GM23248 (cell line): ENCODE measurements around the gene CHST11. TPM values are rescaled to one million over a fixed set of nuclear protein-coding genes. Genes with fewer than 3 reads are reported as not detected.

Experiments used
- DNase-seq: peaks from one replicate; pipeline ENCODE4 v3.0.0-alpha.2; 2015
- H2AFZ ChIP-seq: fragments of 200-600 bp; sonication (generic); 2 replicates; pipeline ENCODE4 v1.6.1; 2016; ENCODE audit warnings: antibody characterized with exemption
- H3F3A ChIP-seq: fragments of 200-600 bp; sonication (generic); 2 replicates; pipeline ENCODE4 v1.6.1; 2016; ENCODE audit warnings: mild to moderate bottlenecking, antibody characterized with exemption, mixed run types; ENCODE audit not compliant: insufficient read depth
- H3K27ac ChIP-seq: fragments of 200-600 bp; sonication (generic); 2 replicates; pipeline ENCODE4 v1.5.1; 2016; ENCODE audit warnings: mild to moderate bottlenecking
- H3K27me3 ChIP-seq: fragments of 200-600 bp; sonication (generic); replicated peaks from 2 replicates; pipeline ENCODE4 v1.6.1; 2016; ENCODE audit warnings: mild to moderate bottlenecking; ENCODE audit not compliant: insufficient read depth
- H3K36me3 ChIP-seq: fragments of 200-600 bp; sonication (generic); 2 replicates; pipeline ENCODE4 v1.6.1; 2016; ENCODE audit warnings: low read depth, mild to moderate bottlenecking
- H3K4me1 ChIP-seq: fragments of 200-600 bp; sonication (generic); 2 replicates; pipeline ENCODE4 v1.6.1; 2016; ENCODE audit warnings: mild to moderate bottlenecking; ENCODE audit not compliant: insufficient read depth
- H3K4me2 ChIP-seq: fragments of 200-600 bp; sonication (generic); one replicate; pipeline ENCODE4 v1.6.1; 2016; ENCODE audit warnings: mild to moderate bottlenecking; ENCODE audit not compliant: unreplicated experiment
- H3K4me3 ChIP-seq: fragments of 200-600 bp; sonication (generic); 2 replicates; pipeline ENCODE4 v1.5.1; 2016; ENCODE audit warnings: mild to moderate bottlenecking
- H3K79me2 ChIP-seq: fragments of 200-600 bp; sonication (generic); 2 replicates; pipeline ENCODE4 v1.6.1; 2016; ENCODE audit warnings: mild to moderate bottlenecking; ENCODE audit not compliant: insufficient read depth
- H3K9ac ChIP-seq: fragments of 200-600 bp; sonication (generic); 2 replicates; pipeline ENCODE4 v1.6.1; 2016; ENCODE audit warnings: mild to moderate bottlenecking
- H3K9me2 ChIP-seq: fragments of 200-600 bp; sonication (generic); 2 replicates; pipeline ENCODE4 v1.6.1; 2016; ENCODE audit warnings: mixed run types, mild to moderate bottlenecking, moderate library complexity; ENCODE audit not compliant: insufficient read depth
- H3K9me3 ChIP-seq: fragments of 200-600 bp; sonication (generic); one replicate; pipeline ENCODE4 v1.6.1; 2017; ENCODE audit warnings: low read depth
- H4K20me1 ChIP-seq: fragments of 200-600 bp; sonication (generic); 2 replicates; pipeline ENCODE4 v1.6.0; 2016; ENCODE audit not compliant: insufficient read depth
- EZH2 ChIP-seq: fragments of 200-600 bp; sonication (generic); IDR thresholded peaks from 2 replicates; pipeline ENCODE4 v1.6.1; 2018; ENCODE audit warnings: antibody characterized with exemption, mild to moderate bottlenecking; ENCODE audit not compliant: insufficient read depth, poor library complexity, severe bottlenecking
- EZH2phosphoT487 ChIP-seq: fragments of 200-600 bp; sonication (generic); IDR thresholded peaks from 2 replicates; pipeline ENCODE4 v1.6.1; 2018; ENCODE audit warnings: antibody characterized with exemption, moderate library complexity, mild to moderate bottlenecking, low read depth; ENCODE audit not compliant: insufficient read depth
- WGBS, 2 experiments: methylation state at CpG; one replicate each; pipeline ENCODE4 v1.1.6; 2015 to 2017; ENCODE audit warnings: low lambda C conversion rate in 2 of 2, low coverage in 1 of 2; ENCODE audit errors: missing lambda C conversion rate in 2 of 2; 5-methylcytosine and 5-hydroxymethylcytosine counted together
- in situ Hi-C: fragments of 300-500 bp; cut with MboI; formaldehyde crosslinking; loops from 2 replicates; pipeline ENCODE4 v1.15.0; 2020
- polyA plus RNA-seq: library from polyadenylated mRNA; unstranded; fragments of >200 nt; fragmentation: Nextera tagmentation; extraction: Ambion mirVana; gene quantifications from 2 replicates; pipeline ENCODE4 v1.2.1, GENCODE V29; 2016
- total RNA-seq: library from RNA; depleted of rRNA; stranded (reverse); fragments of >200 nt; shearing (Covaris generic); gene quantifications from 2 replicates; pipeline ENCODE4 v1.2.3, GENCODE V29; 2014

Gene CHST11
- total and polyA plus RNA-seq, 2 experiments from 2014 or later, result 3.7 to 5.4 TPM

DNA sequence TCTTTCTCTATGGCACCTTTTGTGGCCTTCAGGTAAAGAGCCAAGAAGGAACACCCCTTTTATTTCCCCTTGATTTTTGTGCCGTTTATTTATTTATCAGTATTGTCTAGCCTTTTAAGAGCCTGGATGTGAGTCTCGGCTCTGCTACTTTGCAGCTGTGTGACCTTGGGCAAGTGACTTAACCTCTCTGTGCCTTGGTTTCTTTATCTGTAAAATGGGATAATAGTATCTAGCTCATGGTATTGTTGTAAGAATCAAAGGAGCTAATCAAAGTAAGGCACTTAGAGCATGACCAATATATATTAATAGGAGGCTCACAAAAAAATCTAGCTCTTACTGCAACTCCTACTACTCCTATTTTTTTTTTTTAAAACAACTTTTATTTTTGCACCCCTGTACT, 179.7 kb downstream of the CHST11 start:
- H3K9me2 ChIP-seq, result no peaks in the 10 kb centered on the region
- H3K9me3 ChIP-seq, result no peaks in the 10 kb centered on the region
- in situ Hi-C loops, result no loop called here
- TF ChIP-seq EZH2phosphoT487, result no peak
- no peak for TF ChIP-seq EZH2
- no peak overlapping the region for H2AFZ ChIP-seq
- H4K20me1 ChIP-seq, result no peaks in the 10 kb centered on the region
- H3K4me2 ChIP-seq, result no peak overlapping the region
- no peak overlapping the region for H3K27ac ChIP-seq
- no peaks in the 10 kb centered on the region for H3K27me3 ChIP-seq
- WGBS, 2 experiments, result 80 to 88% methylated on average over 2 of the region's 2 CpGs
- no peak for DNase-seq
- H3K9ac ChIP-seq, result no peak overlapping the region
- peaks cover 11% of the 10 kb centered on the region for H3K4me1 ChIP-seq
- H3F3A ChIP-seq, result no peaks in the 10 kb centered on the region
- no peak overlapping the region for H3K4me3 ChIP-seq
- no peaks in the 10 kb centered on the region for H3K79me2 ChIP-seq
- H3K36me3 ChIP-seq, result no peaks in the 10 kb centered on the region

DNA sequence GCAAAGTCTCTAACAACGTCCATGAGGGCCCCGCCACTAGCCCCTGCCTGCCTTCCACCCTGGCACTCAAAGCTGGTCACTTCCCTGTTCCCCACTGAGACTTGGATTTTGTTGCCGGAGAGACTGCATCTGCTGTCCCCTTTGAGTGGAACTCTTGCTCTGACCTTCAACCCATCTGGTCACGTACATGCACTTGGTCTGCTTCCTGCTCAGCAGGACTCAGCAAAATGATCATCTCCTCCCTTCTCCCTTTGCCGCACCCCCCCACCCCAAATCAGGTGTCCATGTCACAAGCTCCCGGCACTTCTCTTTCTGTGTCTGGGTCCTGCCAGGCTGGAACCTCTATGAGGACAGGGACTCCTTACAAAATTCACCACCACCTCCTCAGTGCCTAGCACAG, 180.9 kb downstream of the CHST11 start:
- Histone ChIP-seq H3K9me3 (no peaks in the 10 kb centered on the region), H3K4me2 (no peak overlapping the region), H3K9ac (no peak overlapping the region), H3K36me3 (no peaks in the 10 kb centered on the region), H4K20me1 (no peaks in the 10 kb centered on the region), H3K4me1 (peaks cover 7% of the 10 kb centered on the region), H3K4me3 (no peak overlapping the region), H3F3A (no peaks in the 10 kb centered on the region), H3K9me2 (no peaks in the 10 kb centered on the region), H3K27ac (no peak overlapping the region), H3K27me3 (no peaks in the 10 kb centered on the region), H2AFZ (no peak overlapping the region), H3K79me2 (no peaks in the 10 kb centered on the region)
- TF ChIP-seq EZH2 (no peak), EZH2phosphoT487 (no peak)
- no peak for DNase-seq
- WGBS, 2 experiments, result 90 to 96% methylated on average over 6 of the region's 6 CpGs
- in situ Hi-C loops, result no loop called here

DNA sequence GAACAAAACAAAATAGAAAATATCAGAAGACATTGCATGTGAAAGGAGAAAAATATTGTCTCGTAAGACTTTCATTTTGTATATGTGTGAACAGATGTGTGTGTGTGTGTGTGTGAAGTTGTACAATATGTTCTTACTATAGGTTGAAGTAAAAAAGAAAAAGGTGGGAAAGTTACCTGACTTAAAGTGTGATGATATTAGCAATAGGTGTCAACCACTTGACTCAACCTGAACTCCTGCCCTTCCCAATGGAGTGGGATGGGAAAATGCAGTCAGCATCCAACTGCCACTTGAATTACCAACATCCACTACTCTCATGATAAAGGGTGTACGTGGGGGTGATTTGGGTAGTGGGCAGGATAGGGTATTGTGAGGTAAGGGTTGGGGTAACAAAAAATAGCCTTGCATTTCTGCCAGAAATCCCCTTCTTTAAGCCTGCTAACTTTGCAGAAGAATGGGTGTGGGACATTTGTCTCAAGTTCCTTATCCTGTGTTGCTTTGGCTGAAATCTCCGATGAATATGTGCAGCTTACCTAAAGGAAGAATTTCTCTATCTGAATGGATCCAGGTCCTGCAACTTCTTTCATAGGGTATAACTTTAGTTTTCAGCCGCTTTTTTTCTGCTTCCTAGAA, 181.6 kb downstream of the CHST11 start:
- no peaks in the 10 kb centered on the region for H4K20me1 ChIP-seq
- no peaks in the 10 kb centered on the region for H3K79me2 ChIP-seq
- H3K9ac ChIP-seq, result no peak overlapping the region
- no peak for DNase-seq
- no peaks in the 10 kb centered on the region for H3K9me2 ChIP-seq
- no peak overlapping the region for H3K4me3 ChIP-seq
- H3K4me2 ChIP-seq, result no peak overlapping the region
- no peak overlapping the region for H3K27ac ChIP-seq
- H3K4me1 ChIP-seq, result no peaks in the 10 kb centered on the region
- H3F3A ChIP-seq, result no peaks in the 10 kb centered on the region
- in situ Hi-C loops, result no loop called here
- TF ChIP-seq EZH2, result no peak
- TF ChIP-seq EZH2phosphoT487, result no peak
- no peaks in the 10 kb centered on the region for H3K36me3 ChIP-seq
- WGBS, 2 experiments, result 76 to 79% methylated on average over 4 of the region's 4 CpGs
- no peak overlapping the region for H2AFZ ChIP-seq
- H3K9me3 ChIP-seq, result no peaks in the 10 kb centered on the region
- no peaks in the 10 kb centered on the region for H3K27me3 ChIP-seq

DNA sequence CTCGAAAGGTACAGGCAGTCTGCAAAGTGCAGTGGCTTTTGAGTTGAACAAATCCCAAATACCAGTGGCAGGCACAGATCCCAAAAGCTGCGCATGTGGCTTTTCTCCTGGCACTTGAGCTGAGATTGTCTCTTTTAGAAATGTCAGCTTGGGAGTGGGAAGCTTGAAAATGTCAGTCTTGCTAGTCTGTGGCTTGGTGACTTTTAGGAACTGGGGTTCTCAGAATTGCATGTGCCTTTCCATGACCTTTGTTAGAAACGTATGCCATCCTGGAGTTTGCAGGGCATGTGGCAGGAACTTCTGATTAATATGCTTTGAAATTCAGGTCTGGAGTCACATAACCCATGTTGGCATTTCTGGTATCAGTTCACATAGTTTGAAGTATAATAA, 182.1 kb downstream of the CHST11 start:
- no peak overlapping the region for H3K9ac ChIP-seq
- H3K4me3 ChIP-seq, result no peak overlapping the region
- no peaks in the 10 kb centered on the region for H3F3A ChIP-seq
- H3K36me3 ChIP-seq, result no peaks in the 10 kb centered on the region
- H4K20me1 ChIP-seq, result no peaks in the 10 kb centered on the region
- no peak for TF ChIP-seq EZH2
- no peak for TF ChIP-seq EZH2phosphoT487
- H3K27ac ChIP-seq, result no peak overlapping the region
- 67 to 70% methylated on average over 3 of the region's 3 CpGs for WGBS, 2 experiments
- no peak for DNase-seq
- H3K79me2 ChIP-seq, result no peaks in the 10 kb centered on the region
- H3K4me1 ChIP-seq, result no peaks in the 10 kb centered on the region
- H2AFZ ChIP-seq, result no peak overlapping the region
- H3K27me3 ChIP-seq, result no peaks in the 10 kb centered on the region
- H3K4me2 ChIP-seq, result no peak overlapping the region
- in situ Hi-C loops, result no loop called here
- H3K9me2 ChIP-seq, result no peaks in the 10 kb centered on the region
- no peaks in the 10 kb centered on the region for H3K9me3 ChIP-seq

DNA sequence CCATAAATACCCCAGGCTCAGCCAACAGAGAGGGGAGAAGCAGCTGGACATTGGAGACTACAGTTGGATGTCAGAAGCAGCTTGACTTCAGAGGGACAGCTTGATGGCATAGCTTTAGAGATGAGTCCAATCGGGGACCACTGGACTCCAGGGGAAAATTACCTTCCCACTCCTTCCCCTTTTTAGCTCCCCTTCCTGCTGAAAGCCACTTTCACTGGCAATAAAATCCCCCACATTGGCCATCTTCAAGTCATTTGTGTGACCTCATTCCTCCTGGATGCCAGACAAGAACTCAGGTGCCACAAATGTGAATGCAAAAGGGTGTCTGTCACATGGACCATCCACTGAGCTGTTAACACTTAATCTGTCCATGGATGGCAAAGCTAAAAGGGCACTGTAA, 184.2 kb downstream of the CHST11 start:
- H3K9me2 ChIP-seq, result no peaks in the 10 kb centered on the region
- DNase-seq, result no peak
- H3K4me1 ChIP-seq, result no peaks in the 10 kb centered on the region
- H3K9me3 ChIP-seq, result no peaks in the 10 kb centered on the region
- no peaks in the 10 kb centered on the region for H3K36me3 ChIP-seq
- no peak overlapping the region for H3K4me3 ChIP-seq
- no peaks in the 10 kb centered on the region for H3F3A ChIP-seq
- H3K27ac ChIP-seq, result no peak overlapping the region
- H3K27me3 ChIP-seq, result no peaks in the 10 kb centered on the region
- H3K4me2 ChIP-seq, result no peak overlapping the region
- no peaks in the 10 kb centered on the region for H3K79me2 ChIP-seq
- no peak overlapping the region for H3K9ac ChIP-seq
- H2AFZ ChIP-seq, result no peak overlapping the region
- 91 to 100% methylated on average over 1 of the region's 1 CpG for WGBS, 2 experiments
- no peaks in the 10 kb centered on the region for H4K20me1 ChIP-seq
- in situ Hi-C loops, result no loop called here
- TF ChIP-seq EZH2phosphoT487 (no peak), EZH2 (no peak)
